Measurements from ENCODE around the gene FAM161B. TPM values are rescaled to one million over a fixed set of nuclear protein-coding genes. Genes with fewer than 3 reads are reported as not detected.
"Not testable (repeated sequence)": the region's sequence is repeated elsewhere in the genome, so short reads cannot be mapped to it uniquely, and the experiment has no call there.

FAM161B gene
- polyA plus RNA-seq, 4 donors, result 2.0 to 5.1 (median 3.1) TPM

DNA sequence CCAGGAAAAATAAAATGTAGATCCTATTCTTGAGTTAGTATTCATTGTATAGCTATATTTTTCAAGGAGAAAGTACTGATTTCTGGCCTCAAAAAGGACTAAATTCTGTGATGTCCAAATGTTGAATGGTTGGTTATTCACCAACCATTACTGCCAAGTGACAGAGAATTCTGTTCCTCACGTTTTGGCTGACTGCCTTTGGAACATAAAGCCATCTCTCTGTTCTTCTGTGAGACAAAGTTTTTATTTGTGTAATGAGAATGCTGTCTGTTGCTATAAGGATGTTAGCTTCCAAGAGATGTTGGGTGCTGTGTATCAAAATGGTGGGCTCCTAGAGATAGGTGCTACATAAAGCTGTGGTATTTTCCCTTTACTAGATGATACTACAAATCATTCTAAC, 54.0 kb downstream of the FAM161B start:
- H3K4me3 ChIP-seq (ENCODE audit: low read depth in 1 of 3, low read length in 3 of 3), result no peak overlapping the region
- no peaks in the 10 kb centered on the region for H3K27me3 ChIP-seq (ENCODE audit: control insufficient read depth in 3 of 3, insufficient read depth in 3 of 3, low read length in 3 of 3)
- FAIRE-seq (no peak), DNase-seq (no peak)
- H3K9me3 ChIP-seq (ENCODE audit: control insufficient read depth in 2 of 2, insufficient read depth in 1 of 2, low read depth in 1 of 2, low read length in 1 of 2), result no peaks in the 10 kb centered on the region
- peaks cover 11 to 41% (median 39%) of the 10 kb centered on the region in 3 donors for H3K36me3 ChIP-seq (ENCODE audit: control insufficient read depth in 3 of 3, insufficient read depth in 2 of 3, low read depth in 1 of 3, low read length in 3 of 3)
- H3K4me1 ChIP-seq (ENCODE audit: control insufficient read depth in 3 of 3, insufficient read depth in 2 of 3, low read depth in 1 of 3, low read length in 2 of 3), result no peaks in the 10 kb centered on the region
- WGBS, 3 donors, result 70 to 75% (median 73%) methylated on average over 1 of the region's 1 CpG
- H3K27ac ChIP-seq (ENCODE audit: low read depth in 1 of 3, low read length in 2 of 3), result no peak overlapping the region

- H3K4me1 ChIP-seq (ENCODE audit: control insufficient read depth in 3 of 3, insufficient read depth in 2 of 3, low read depth in 1 of 3, low read length in 2 of 3); H3K27me3 ChIP-seq (ENCODE audit: control insufficient read depth in 3 of 3, insufficient read depth in 3 of 3, low read length in 3 of 3); H3K27ac ChIP-seq (ENCODE audit: low read depth in 1 of 3, low read length in 2 of 3); H3K4me3 ChIP-seq (ENCODE audit: low read depth in 1 of 3, low read length in 3 of 3); DNase-seq; H3K9me3 ChIP-seq (ENCODE audit: control insufficient read depth in 2 of 2, insufficient read depth in 1 of 2, low read depth in 1 of 2, low read length in 1 of 2); FAIRE-seq: not testable (repeated sequence)
- WGBS, 3 donors, result 91 to 96% (median 96%) methylated on average over 5 to 6 of the region's 6 CpGs
- H3K36me3 ChIP-seq (ENCODE audit: control insufficient read depth in 3 of 3, insufficient read depth in 2 of 3, low read depth in 1 of 3, low read length in 3 of 3), result peaks cover 5 to 33% (median 26%) of the 10 kb centered on the region in 3 donors
These were observed 55.7 kb downstream of the FAM161B start for GRCh38 chr14:73894180-73894687.

- DNase-seq, result no peak
- WGBS, 3 donors, result 82 to 88% (median 83%) methylated on average over 5 of the region's 5 CpGs
- Histone ChIP-seq H3K27me3 (ENCODE audit: control insufficient read depth in 3 of 3, insufficient read depth in 3 of 3, low read length in 3 of 3) (no peaks in the 10 kb centered on the region), H3K9me3 (ENCODE audit: control insufficient read depth in 2 of 2, insufficient read depth in 1 of 2, low read depth in 1 of 2, low read length in 1 of 2) (no peaks in the 10 kb centered on the region), H3K4me3 (ENCODE audit: low read depth in 1 of 3, low read length in 3 of 3) (no peak overlapping the region), H3K36me3 (ENCODE audit: control insufficient read depth in 3 of 3, insufficient read depth in 2 of 3, low read depth in 1 of 3, low read length in 3 of 3) (peaks cover 5 to 9% (median 6%) of the 10 kb centered on the region in 3 donors), H3K27ac (ENCODE audit: low read depth in 1 of 3, low read length in 2 of 3) (no peak overlapping the region), H3K4me1 (ENCODE audit: control insufficient read depth in 3 of 3, insufficient read depth in 2 of 3, low read depth in 1 of 3, low read length in 2 of 3) (peaks cover 0 to 6% (median 4%) of the 10 kb centered on the region in 3 donors)
- FAIRE-seq, result no peak
These were observed 60.5 kb downstream of the FAM161B start for GRCh38 chr14:73889376-73889775.

GRCh38 chr14:73888971-73889370, 60.9 kb downstream of the FAM161B start:
- 83 to 95% (median 89%) methylated on average over 2 of the region's 2 CpGs for WGBS, 3 donors
- Histone ChIP-seq H3K27me3 (ENCODE audit: control insufficient read depth in 3 of 3, insufficient read depth in 3 of 3, low read length in 3 of 3) (no peaks in the 10 kb centered on the region), H3K9me3 (ENCODE audit: control insufficient read depth in 2 of 2, insufficient read depth in 1 of 2, low read depth in 1 of 2, low read length in 1 of 2) (no peaks in the 10 kb centered on the region), H3K4me3 (ENCODE audit: low read depth in 1 of 3, low read length in 3 of 3) (no peak overlapping the region), H3K36me3 (ENCODE audit: control insufficient read depth in 3 of 3, insufficient read depth in 2 of 3, low read depth in 1 of 3, low read length in 3 of 3) (peaks cover 4 to 6% (median 4%) of the 10 kb centered on the region in 3 donors), H3K4me1 (ENCODE audit: control insufficient read depth in 3 of 3, insufficient read depth in 2 of 3, low read depth in 1 of 3, low read length in 2 of 3) (peaks cover 0 to 6% (median 4%) of the 10 kb centered on the region in 3 donors), H3K27ac (ENCODE audit: low read depth in 1 of 3, low read length in 2 of 3) (no peak overlapping the region)
- FAIRE-seq (no peak), DNase-seq (no peak)

- DNase-seq (peak; percentile 3 to 8), FAIRE-seq (no peak)
- H3K4me1 ChIP-seq (ENCODE audit: control insufficient read depth in 3 of 3, insufficient read depth in 2 of 3, low read depth in 1 of 3, low read length in 2 of 3), result peaks cover 0 to 6% (median 4%) of the 10 kb centered on the region in 3 donors
- peaks cover 0 to 4% (median 1%) of the 10 kb centered on the region in 3 donors for H3K36me3 ChIP-seq (ENCODE audit: control insufficient read depth in 3 of 3, insufficient read depth in 2 of 3, low read depth in 1 of 3, low read length in 3 of 3)
- whole genome bisulfite sequencing, 3 donors, result 15 to 32% (median 17%) methylated on average over 3 of the region's 3 CpGs
- H3K4me3 ChIP-seq (ENCODE audit: low read depth in 1 of 3, low read length in 3 of 3), result no peak overlapping the region
- H3K27ac ChIP-seq (ENCODE audit: low read depth in 1 of 3, low read length in 2 of 3), result no peak overlapping the region
- H3K27me3 ChIP-seq (ENCODE audit: control insufficient read depth in 3 of 3, insufficient read depth in 3 of 3, low read length in 3 of 3), result no peaks in the 10 kb centered on the region
- no peaks in the 10 kb centered on the region for H3K9me3 ChIP-seq (ENCODE audit: control insufficient read depth in 2 of 2, insufficient read depth in 1 of 2, low read depth in 1 of 2, low read length in 1 of 2)
These were observed 61.5 kb downstream of the FAM161B start for GRCh38 chr14:73888460-73888725.

DNA sequence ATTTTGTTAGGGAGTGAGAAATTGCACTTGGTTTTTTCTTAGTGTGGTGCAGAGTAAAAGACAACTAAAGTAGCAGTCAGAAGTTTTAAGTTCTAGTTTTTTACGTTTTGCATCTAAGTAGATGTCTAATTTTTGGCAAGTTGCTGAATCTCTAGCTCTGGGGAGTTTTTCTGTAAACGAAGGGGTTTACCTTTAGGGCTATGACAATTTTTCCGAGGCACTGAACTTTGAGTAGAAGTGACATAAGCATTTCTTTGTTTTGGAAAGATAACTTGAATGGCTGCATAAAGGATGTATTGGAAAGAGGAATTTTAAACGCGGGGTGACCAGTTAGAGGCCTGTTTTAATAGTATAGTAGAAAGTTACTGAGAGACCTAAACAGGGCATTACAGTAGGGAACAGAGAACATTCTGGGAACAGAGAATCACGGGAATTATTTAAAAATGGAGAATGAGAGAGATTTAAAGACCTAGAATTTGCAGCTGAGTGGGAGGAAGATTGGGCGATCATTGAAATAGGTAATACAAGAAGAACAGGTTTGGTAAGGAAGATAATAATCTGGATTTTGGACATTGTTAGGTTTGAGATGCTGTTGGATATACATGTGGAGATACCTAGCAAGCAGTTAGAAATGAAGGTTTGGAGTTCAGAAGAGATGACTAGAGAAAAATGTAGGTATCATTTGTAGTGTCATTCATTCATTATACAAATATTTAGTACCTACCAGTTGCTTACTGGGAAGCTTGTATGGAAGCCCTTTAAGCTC, 62.0 kb downstream of the FAM161B start:
- peak overlapping the region in 1 of 3 donors; percentile 91 for H3K27ac ChIP-seq (ENCODE audit: low read depth in 1 of 3, low read length in 2 of 3)
- 8 to 25% (median 12%) methylated on average over 7 of the region's 7 CpGs for WGBS, 3 donors
- H3K27me3 ChIP-seq (ENCODE audit: control insufficient read depth in 3 of 3, insufficient read depth in 3 of 3, low read length in 3 of 3), result no peaks in the 10 kb centered on the region
- H3K9me3 ChIP-seq (ENCODE audit: control insufficient read depth in 2 of 2, insufficient read depth in 1 of 2, low read depth in 1 of 2, low read length in 1 of 2), result no peaks in the 10 kb centered on the region
- H3K4me3 ChIP-seq (ENCODE audit: low read depth in 1 of 3, low read length in 3 of 3), result peak overlapping the region; percentile 80 to 95 (median 93)
- H3K36me3 ChIP-seq (ENCODE audit: control insufficient read depth in 3 of 3, insufficient read depth in 2 of 3, low read depth in 1 of 3, low read length in 3 of 3), result peaks cover 0 to 4% (median 1%) of the 10 kb centered on the region in 3 donors
- DNase-seq (peak; percentile 8 to 13), FAIRE-seq (no peak)
- H3K4me1 ChIP-seq (ENCODE audit: control insufficient read depth in 3 of 3, insufficient read depth in 2 of 3, low read depth in 1 of 3, low read length in 2 of 3), result peaks cover 0 to 6% (median 4%) of the 10 kb centered on the region in 3 donors

GRCh38 chr14:73887318-73887616, 62.6 kb downstream of the FAM161B start:
- DNase-seq, result no peak
- H3K4me1 ChIP-seq (ENCODE audit: control insufficient read depth in 3 of 3, insufficient read depth in 2 of 3, low read depth in 1 of 3, low read length in 2 of 3), result peaks cover 0 to 6% (median 4%) of the 10 kb centered on the region in 3 donors
- H3K27ac ChIP-seq (ENCODE audit: low read depth in 1 of 3, low read length in 2 of 3), result peak overlapping the region; percentile 91 to 95 (median 93)
- peaks cover 0 to 1% (median 0%) of the 10 kb centered on the region in 3 donors for H3K36me3 ChIP-seq (ENCODE audit: control insufficient read depth in 3 of 3, insufficient read depth in 2 of 3, low read depth in 1 of 3, low read length in 3 of 3)
- peak overlapping the region; percentile 80 to 95 (median 93) for H3K4me3 ChIP-seq (ENCODE audit: low read depth in 1 of 3, low read length in 3 of 3)
- H3K27me3 ChIP-seq (ENCODE audit: control insufficient read depth in 3 of 3, insufficient read depth in 3 of 3, low read length in 3 of 3), result no peaks in the 10 kb centered on the region
- no peak for FAIRE-seq
- H3K9me3 ChIP-seq (ENCODE audit: control insufficient read depth in 2 of 2, insufficient read depth in 1 of 2, low read depth in 1 of 2, low read length in 1 of 2), result no peaks in the 10 kb centered on the region
- 0 to 1% (median 1%) methylated on average over 7 of the region's 7 CpGs for WGBS, 3 donors

DNA sequence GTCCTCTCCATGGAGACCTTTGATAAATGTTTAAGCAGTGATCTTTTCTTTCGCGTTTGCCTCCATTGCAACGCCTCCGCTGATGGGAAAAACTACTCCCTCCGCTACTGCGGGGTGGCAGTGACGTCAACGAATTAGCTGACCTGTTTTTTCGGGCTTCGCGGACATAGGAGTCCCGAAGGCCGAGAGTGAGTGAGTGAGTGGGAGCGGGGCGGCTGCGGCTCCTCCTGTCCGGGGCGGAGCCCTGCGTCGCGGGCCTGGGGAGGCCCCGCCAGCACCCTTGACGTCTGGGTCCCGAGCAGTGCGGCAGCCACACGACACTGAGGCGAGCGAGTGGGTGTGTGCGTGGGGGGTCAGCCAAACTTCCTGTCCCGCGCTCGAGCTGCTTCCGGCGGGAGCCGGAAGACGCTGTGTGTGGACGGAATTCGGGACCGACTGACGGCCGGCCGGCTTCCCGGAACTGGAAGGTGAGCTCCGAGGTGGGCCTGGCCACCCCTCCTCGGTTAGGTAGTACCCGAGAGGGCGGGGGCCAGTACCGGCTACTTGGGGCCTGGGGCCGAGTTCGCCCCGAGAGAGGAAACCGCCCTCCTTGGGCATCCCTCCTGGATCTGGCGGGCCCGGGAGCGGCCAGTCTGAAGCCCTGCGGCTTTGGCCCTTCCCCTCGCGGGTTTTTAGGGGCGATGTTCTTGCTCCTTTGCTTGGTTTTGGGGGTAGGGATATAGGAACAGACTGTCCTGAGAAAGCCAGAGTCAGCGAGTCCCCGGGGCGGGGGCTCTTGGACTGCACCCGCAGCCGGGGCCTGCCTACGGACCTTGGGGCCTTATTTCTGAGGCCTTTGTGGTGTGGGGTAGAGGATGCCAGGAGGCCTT, 63.2 kb downstream of the FAM161B start, which contains the start of gene ZNF410:
Gene ZNF410 (plus strand): TSS at position 411 of the 869 bp plus-strand sequence. CDS start 5,317 bp downstream, outside the sequence.
- H3K27ac ChIP-seq (ENCODE audit: low read depth in 1 of 3, low read length in 2 of 3), result peak within 1 kb of the TSS; percentile 91 to 95 (median 93)
- DNase-seq (peak; percentile 93 to 96), FAIRE-seq (no peak)
- 0% methylated on average over 61 to 65 of the region's 65 CpGs for WGBS, 3 donors
- H3K4me3 ChIP-seq (ENCODE audit: low read depth in 1 of 3, low read length in 3 of 3), result peak within 1 kb of the TSS; percentile 80 to 95 (median 93)
- H3K9me3 ChIP-seq (ENCODE audit: control insufficient read depth in 2 of 2, insufficient read depth in 1 of 2, low read depth in 1 of 2, low read length in 1 of 2), result no peaks in the 10 kb centered on the region
- H3K4me1 ChIP-seq (ENCODE audit: control insufficient read depth in 3 of 3, insufficient read depth in 2 of 3, low read depth in 1 of 3, low read length in 2 of 3), result peaks cover 0 to 6% (median 4%) of the 10 kb centered on the region in 3 donors
- no peaks in the 10 kb centered on the region for H3K36me3 ChIP-seq (ENCODE audit: control insufficient read depth in 3 of 3, insufficient read depth in 2 of 3, low read depth in 1 of 3, low read length in 3 of 3)
- no peaks in the 10 kb centered on the region for H3K27me3 ChIP-seq (ENCODE audit: control insufficient read depth in 3 of 3, insufficient read depth in 3 of 3, low read length in 3 of 3)

Data from small intestine (tissue), 7 donors.